GM18517 (cell line): ENCODE data around the gene CRTC2.
"Not testable (repeated sequence)": the region's sequence is repeated elsewhere in the genome, so short reads cannot be mapped to it uniquely, and the experiment has no call there.

Source experiments
- ATAC-seq: cut with Tn5 transposase; IDR thresholded peaks from one replicate; pipeline ENCODE4 v1.9.1; 2021; ENCODE audit warnings: mild to moderate bottlenecking, moderate library complexity; ENCODE audit not compliant: unreplicated experiment

CRTC2 gene, protein sequence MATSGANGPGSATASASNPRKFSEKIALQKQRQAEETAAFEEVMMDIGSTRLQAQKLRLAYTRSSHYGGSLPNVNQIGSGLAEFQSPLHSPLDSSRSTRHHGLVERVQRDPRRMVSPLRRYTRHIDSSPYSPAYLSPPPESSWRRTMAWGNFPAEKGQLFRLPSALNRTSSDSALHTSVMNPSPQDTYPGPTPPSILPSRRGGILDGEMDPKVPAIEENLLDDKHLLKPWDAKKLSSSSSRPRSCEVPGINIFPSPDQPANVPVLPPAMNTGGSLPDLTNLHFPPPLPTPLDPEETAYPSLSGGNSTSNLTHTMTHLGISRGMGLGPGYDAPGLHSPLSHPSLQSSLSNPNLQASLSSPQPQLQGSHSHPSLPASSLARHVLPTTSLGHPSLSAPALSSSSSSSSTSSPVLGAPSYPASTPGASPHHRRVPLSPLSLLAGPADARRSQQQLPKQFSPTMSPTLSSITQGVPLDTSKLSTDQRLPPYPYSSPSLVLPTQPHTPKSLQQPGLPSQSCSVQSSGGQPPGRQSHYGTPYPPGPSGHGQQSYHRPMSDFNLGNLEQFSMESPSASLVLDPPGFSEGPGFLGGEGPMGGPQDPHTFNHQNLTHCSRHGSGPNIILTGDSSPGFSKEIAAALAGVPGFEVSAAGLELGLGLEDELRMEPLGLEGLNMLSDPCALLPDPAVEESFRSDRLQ

DNA sequence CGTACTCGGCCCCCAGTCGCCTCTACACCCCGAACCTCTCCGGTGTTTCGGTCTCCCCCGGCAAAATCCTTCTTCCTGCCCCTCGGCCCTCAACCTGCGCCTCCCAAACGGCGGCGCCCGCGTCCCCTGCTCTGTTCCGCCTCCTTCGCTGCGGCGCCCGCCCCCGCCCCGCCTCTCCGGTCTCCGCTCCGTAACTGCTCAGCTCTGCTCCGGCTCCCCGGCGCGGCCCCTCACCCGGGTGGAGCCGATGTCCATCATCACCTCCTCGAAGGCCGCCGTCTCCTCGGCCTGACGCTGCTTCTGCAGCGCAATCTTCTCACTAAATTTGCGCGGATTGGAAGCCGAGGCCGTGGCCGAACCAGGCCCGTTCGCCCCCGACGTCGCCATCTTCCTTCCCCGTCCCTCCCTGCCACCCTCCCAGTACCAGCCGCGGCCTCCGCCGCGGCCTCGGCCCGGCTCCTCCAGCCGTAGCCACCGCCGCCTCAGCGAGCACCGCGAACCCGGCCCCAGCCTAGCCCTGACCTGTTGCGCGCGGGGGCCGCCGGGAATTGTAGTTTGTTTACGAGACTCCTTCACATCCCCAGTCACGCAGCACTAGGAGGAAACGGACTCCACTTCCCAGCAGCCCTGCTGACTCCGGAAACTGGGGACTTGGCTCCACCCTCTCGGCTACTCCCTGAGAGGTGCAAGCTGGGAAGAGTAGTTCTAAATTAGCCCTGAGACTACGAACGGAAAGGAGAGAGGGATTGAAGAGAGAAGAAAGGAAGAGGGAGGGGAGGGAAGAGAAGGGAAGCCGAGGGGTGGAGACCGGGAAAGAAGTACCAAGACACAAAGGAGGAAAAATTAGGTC, at the start of gene CRTC2:
Gene CRTC2 (minus strand): TSS at position 502 of the 850 bp plus-strand sequence. CDS start 115 bp downstream, at position 387.
- peak; percentile 79 for ATAC-seq

GRCh38 chr1:154006136-154006535, 47.7 kb upstream of the CRTC2 start:
- no peak for ATAC-seq

- ATAC-seq: no peak
These were observed 42.0 kb upstream of the CRTC2 start for GRCh38 chr1:154000420-154000819.

- not testable (repeated sequence) for ATAC-seq
These were observed 38.5 kb upstream of the CRTC2 start for GRCh38 chr1:153996882-153997281.

DNA sequence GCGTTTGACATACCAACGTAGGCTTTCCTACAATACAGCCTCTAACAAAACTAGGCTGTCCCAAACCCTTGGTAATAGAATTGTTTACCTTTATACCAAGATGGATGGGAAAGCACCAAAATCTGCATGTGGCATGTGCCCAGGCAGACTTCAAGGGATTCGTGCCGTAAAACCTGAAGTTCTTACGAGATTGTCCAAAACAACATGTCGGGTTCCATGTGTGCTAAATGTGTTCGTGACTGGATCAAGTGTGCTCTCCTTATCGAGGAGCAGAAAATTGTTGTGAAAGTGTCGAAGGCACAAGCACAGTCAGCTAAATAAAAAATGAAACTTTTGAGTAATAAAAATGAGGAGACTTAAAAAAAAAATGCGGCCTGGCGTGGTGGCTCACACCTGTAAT, 37.2 kb upstream of the CRTC2 start:
- ATAC-seq: no peak

DNA sequence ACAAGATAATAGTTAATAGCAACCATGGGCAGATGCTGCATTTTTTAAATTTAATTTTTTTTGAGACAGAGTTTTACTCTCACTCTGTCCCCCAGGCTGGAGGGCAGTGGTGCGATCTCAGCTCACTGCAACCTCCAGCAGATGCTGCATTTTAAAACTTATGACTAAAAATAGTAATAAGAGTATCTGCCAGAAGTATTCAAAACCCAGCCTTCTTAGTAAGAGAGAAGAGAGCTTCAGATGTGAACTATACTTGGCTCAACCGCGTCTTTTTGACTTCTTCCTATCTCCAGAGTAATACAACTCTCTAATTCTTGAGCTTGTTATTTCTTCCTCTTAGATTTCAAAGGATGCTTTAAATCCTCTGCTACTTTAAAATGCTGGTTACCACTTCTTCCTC, 36.8 kb upstream of the CRTC2 start:
- no peak for ATAC-seq

GRCh38 chr1:153991806-153992205, 33.4 kb upstream of the CRTC2 start:
- no peak for ATAC-seq

GRCh38 chr1:153991151-153991630, 32.8 kb upstream of the CRTC2 start:
- ATAC-seq: no peak

GRCh38 chr1:153990468-153991150, 32.2 kb upstream of the CRTC2 start, which contains the start of gene RPS27:
TSS of gene RPS27 (plus strand) at chr1:153990762. CDS start at chr1:153990797, 35 bp downstream.
- peak; percentile 83 for ATAC-seq

- ATAC-seq: no peak
These were observed 29.2 kb upstream of the CRTC2 start for GRCh38 chr1:153987621-153988020.

DNA sequence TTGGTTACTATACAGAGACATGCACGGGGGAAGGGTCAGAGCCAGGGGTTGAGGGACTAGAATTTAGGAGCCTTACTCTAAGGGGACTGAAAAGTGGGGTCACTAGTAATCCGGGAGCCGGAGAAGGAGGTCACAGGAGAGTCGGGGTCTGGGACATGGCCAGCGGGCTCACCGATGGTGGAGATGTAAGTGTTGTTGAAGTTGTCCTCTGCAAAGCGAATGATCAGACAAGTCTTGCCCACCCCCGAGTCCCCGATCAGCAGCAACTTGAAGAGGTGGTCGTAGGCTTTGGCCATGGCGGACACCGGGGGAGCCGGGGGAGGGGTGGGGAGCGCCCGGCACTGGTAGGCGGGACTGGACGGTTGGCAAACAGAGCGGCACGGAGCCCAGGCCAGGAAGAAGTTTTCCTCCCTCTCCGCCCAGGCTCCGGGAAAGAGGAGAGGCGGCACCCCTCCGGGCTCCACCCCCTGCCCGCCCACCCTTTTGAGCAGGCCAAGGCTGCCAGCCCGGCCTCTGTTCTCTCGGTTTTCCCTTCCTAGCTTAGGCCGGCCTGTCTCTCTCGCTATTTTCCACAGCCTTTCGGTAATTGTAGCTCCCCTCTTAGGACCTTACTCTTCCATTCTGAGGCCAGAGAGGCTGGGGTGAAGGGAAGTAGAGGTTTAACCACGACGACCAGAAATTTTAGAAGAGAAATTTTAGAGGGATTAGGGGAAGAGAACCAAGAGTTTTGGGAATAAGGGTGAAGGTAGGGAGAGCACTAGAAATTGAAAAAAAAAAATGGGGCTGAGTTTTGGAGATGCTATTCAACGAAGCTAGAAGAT, 27.7 kb upstream of the CRTC2 start, which contains the start of gene RAB13:
Gene RAB13 (minus strand): TSS at position 399 of the 821 bp plus-strand sequence. CDS start 103 bp downstream, at position 296.
- no peak for ATAC-seq

GRCh38 chr1:153985341-153985912, 27.0 kb upstream of the CRTC2 start:
- no peak for ATAC-seq

- ATAC-seq: no peak
These were observed 25.9 kb upstream of the CRTC2 start for GRCh38 chr1:153984123-153984894.

DNA sequence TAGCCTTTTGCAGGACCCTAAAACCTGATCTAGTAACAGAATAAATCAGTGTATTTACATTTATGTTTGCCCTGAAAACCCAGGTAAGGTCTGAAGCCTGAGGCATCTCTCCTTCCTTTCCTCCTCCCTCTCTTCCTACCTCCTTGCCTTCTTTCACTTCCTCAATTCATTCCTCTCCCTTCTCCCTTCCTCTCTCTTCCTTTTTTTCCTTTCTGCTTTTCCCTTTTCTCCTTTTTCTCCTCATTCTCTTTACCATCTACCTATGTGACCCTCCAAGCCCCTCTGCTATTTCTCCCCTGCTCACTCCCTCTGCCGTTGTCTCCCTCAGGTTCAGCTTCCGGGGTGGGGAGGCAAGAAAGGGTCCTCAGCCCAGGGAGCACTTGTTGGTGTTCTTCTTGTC, 23.3 kb upstream of the CRTC2 start:
- not testable (repeated sequence) for ATAC-seq

DNA sequence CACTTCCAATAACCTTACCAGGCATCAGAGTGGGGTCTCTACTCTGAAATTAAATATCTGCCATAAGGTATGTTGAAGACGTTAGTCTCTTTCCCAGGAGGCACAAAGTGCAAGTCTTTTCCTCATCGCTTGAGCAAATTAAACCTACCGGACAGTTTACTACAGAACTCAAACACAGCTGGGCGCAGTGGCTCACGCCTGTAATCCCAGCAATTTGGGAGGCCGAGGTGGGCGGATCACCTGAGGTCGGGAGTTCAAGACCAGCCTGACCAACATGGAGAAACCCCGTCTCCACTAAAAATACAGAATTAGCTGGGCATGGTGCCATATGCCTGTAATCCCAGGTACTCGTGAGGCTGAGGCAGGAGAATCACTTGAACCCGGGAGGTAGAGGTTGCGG, 20.7 kb upstream of the CRTC2 start:
- not testable (repeated sequence) for ATAC-seq

DNA sequence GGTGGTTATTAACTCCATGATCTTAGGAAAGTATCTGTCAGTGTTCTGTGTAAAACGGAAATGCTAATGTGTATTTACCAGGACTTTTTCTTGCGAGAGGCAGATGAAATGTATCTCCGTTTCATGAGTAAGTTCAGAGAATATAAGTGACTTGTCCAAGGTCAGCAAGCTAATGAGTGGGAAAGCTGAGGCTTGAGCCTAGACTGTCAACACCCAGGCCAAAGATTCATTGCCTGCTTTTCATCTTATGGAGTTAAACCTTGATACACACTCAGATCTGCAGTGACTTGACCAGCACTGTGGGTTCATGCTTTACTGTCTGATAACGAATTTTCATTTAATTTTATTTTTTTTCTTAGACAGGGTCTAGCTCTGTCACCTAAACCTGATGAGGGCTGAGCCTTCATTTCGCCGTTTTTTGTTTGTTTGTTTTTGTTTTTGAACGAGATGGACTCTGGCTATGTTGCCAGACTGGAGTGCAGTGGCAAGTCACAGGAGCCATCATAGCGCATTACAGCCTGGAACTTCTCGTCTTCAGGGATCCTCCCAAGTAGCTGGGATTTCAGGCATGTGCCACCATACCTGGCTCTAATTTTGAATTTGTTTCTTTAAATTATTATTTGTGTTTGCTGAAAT, 20.0 kb upstream of the CRTC2 start:
- ATAC-seq: no peak

DNA sequence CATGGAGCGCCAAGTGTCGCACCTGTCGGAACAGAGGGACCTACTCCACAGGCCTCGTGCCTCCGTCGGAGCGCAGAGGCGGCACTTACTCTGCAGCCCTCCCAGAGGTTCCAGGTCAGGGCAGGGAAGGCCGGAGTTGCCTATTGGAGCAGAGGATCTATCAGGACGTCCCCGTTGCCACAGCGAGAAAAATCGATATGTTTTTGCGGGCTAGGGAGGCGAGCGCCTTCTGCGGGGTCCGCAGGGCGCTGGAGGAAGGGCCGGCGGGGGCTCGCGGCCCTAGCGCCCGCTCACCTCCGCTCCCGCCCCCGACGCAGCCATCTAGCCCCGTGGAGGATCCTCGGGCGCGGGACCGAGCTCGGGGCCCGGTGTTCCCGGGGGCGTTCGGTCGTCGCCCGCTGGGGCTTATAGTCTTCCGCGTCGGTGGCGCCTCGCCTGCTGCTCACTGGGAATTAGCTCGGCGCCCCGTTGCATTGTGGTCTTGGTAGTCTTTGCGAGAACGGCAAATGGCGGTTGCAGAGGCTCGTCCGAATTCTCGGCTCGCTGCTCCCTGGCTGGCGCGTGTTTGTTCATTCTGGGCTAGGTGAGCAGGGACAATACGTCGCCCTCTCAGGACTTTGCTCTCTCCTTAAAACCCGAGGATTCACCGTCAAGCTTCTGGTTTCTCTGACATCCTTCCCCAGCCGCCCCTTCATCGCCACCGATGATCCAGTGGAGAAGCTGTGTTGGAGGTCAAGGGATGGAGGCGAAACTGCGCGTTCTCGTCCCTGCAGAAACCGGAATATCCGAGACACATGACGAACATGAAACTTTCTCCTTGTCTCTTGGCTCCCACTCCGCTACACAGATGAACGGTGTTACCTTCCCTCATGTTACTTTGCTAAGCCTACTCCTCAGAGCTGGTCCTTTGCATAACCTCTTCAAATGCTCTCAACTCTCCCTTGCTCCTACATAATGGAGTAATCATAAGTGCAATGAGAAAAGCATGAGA, 19.1 kb upstream of the CRTC2 start, which contains the start of gene JTB:
Gene JTB (minus strand): TSS at position 425 of the 991 bp plus-strand sequence. CDS start 422 bp downstream, at position 3.
- ATAC-seq: peak; percentile 64
